HepG2 (cell line): ENCODE data around the gene ASXL1. TPM values are rescaled to one million over a fixed set of nuclear protein-coding genes. Genes with fewer than 3 reads are reported as not detected.

Experiments used
- ATAC-seq: fragments of 200-7000 bp; cut with Tn5 transposase; 3 replicates; pipeline ENCODE4 v1.9.1; 2020; ENCODE audit warnings: mild to moderate bottlenecking, moderate library complexity
- BruUV-seq: library from RNA; stranded (reverse); fragments of 400-500 nt; replicated peaks from 2 replicates; lab custom pipeline; 2021; lab: Mats Ljungman, UMichigan
- CTCF ChIA-PET: fragments of 300-600 bp; formaldehyde crosslinking; extraction: SDS; loops from one replicate; lab custom pipeline; 2021; ENCODE audit warnings: low total read pairs, inconsistent platforms, low intra/inter-chr PET ratio; lab: Yijun Ruan, JAX
- POLR2A ChIA-PET: fragments of 350-600 bp; sonication (Branson Sonifier 250); formaldehyde crosslinking; loops from one replicate; lab custom pipeline; 2020; ENCODE audit warnings: antibody characterized with exemption, inconsistent platforms; lab: Yijun Ruan, JAX
- DNase-seq: peaks from one replicate; pipeline ENCODE4 v3.0.0-alpha.2; 2015; ENCODE audit warnings: low spot score
- FAIRE-seq: peaks from 3 replicates; lab custom pipeline; 2011; peaks lifted over from hg19 to GRCh38; lab: Jason Lieb, UNC
- H2AFZ ChIP-seq: one replicate; pipeline ENCODE4 v1.6.1; 2011; ENCODE audit warnings: low read length, inconsistent platforms
- H3K27ac ChIP-seq: fragments of 300-600 bp; 3 replicates; pipeline ENCODE4 v1.8.0; 2011; ENCODE audit warnings: mixed run types, mild to moderate bottlenecking, mixed read lengths, low read length, inconsistent platforms; ENCODE audit not compliant: insufficient read depth; ENCODE audit errors: extremely low read length
- H3K27me3 ChIP-seq, 2 experiments: fragments of 200-600 bp in 1 of 2; 2 replicates in 1 of 2; 3 replicates in 1 of 2; pipeline versions ENCODE4 v1.6.0 to v1.8.0; 2011; ENCODE audit warnings: low read length in 2 of 2, mild to moderate bottlenecking in 2 of 2, moderate library complexity in 2 of 2, inconsistent platforms in 1 of 2; ENCODE audit not compliant: insufficient read depth in 2 of 2, control insufficient read depth in 1 of 2
- H3K36me3 ChIP-seq, 2 experiments: fragments of 200-600 bp in 1 of 2; replicated peaks in 1 of 2; 2 replicates in 1 of 2; 3 replicates in 1 of 2; pipeline versions ENCODE4 v1.5.1 to v1.8.0; 2011; ENCODE audit warnings: low read length in 2 of 2, inconsistent platforms in 1 of 2; ENCODE audit not compliant: insufficient read depth in 2 of 2, control insufficient read depth in 1 of 2
- H3K4me1 ChIP-seq: 2 replicates; pipeline ENCODE4 v1.5.1; 2012; ENCODE audit warnings: low read length, inconsistent platforms; ENCODE audit not compliant: insufficient read depth
- H3K4me2 ChIP-seq: 2 replicates; pipeline ENCODE4 v1.6.0; 2011; ENCODE audit warnings: low read depth, low read length, inconsistent platforms
- H3K4me3 ChIP-seq, 3 experiments: fragments of 200-600 bp in 1 of 3; sonication (generic), shearing (Covaris generic) in 1 of 3; replicated peaks in 1 of 3; 2 replicates each; pipeline ENCODE4 v1.5.1; 2011 to 2016; ENCODE audit warnings: low read length in 3 of 3, inconsistent platforms in 2 of 3, low read depth in 2 of 3, mild to moderate bottlenecking in 2 of 3, control low read depth in 1 of 3, mixed read lengths in 1 of 3; ENCODE audit not compliant: insufficient read depth in 1 of 3
- H3K79me2 ChIP-seq: one replicate; pipeline ENCODE4 v1.6.1; 2011; ENCODE audit warnings: low read length, inconsistent platforms; ENCODE audit not compliant: insufficient read depth
- H3K9ac ChIP-seq: 2 replicates; pipeline ENCODE4 v1.6.0; 2011; ENCODE audit warnings: mild to moderate bottlenecking, low read depth, low read length, inconsistent platforms; ENCODE audit not compliant: insufficient read depth
- H3K9me3 ChIP-seq: 2 replicates; pipeline ENCODE4 v1.5.1; 2012; ENCODE audit warnings: mild to moderate bottlenecking, low read length
- H4K20me1 ChIP-seq: 2 replicates; pipeline ENCODE4 v1.6.0; 2011; ENCODE audit warnings: inconsistent platforms, mild to moderate bottlenecking, low read length, moderate library complexity; ENCODE audit not compliant: insufficient read depth
- ELF3 ChIP-seq: IDR thresholded peaks from 2 replicates; pipeline ENCODE4 v1.6.1; 2016; ENCODE audit warnings: missing genetic modification reagents, missing compliant biosample characterization
- IRF2 ChIP-seq: IDR thresholded peaks from 2 replicates; pipeline ENCODE4 v1.6.1; 2018; ENCODE audit warnings: missing genetic modification reagents, missing compliant biosample characterization
- MATR3 ChIP-seq: sonication (generic); formaldehyde crosslinking; IDR thresholded peaks from 2 replicates; pipeline ENCODE4 v1.4.0; 2020; ENCODE audit warnings: missing genetic modification reagents
- NFE2 ChIP-seq: sonication (generic); formaldehyde crosslinking; IDR thresholded peaks from 2 replicates; pipeline ENCODE4 v1.4.0; 2020; ENCODE audit warnings: missing genetic modification reagents
- POLR2AphosphoS2 ChIP-seq: IDR thresholded peaks from 2 replicates; pipeline ENCODE4 v1.6.1; 2011; ENCODE audit warnings: low read depth, low read length, improper control_type of control experiment
- TP53 ChIP-seq: sonication (generic); formaldehyde crosslinking; conservative IDR thresholded peaks from 2 replicates; pipeline ENCODE4 v1.4.0; 2020; ENCODE audit warnings: missing genetic modification reagents
- ZFP36L1 ChIP-seq: sonication (generic); formaldehyde crosslinking; IDR thresholded peaks from 2 replicates; pipeline ENCODE4 v1.8.0; 2022; ENCODE audit warnings: mild to moderate bottlenecking, missing genetic modification reagents, moderate library complexity
- WGBS: methylation state at CpG from one replicate; pipeline ENCODE4 v1.1.6; 2017; ENCODE audit warnings: low lambda C conversion rate; 5-methylcytosine and 5-hydroxymethylcytosine counted together
- in situ Hi-C: cut with HindIII; loops from 2 replicates; pipeline ENCODE4 v1.10.0; 2017; ENCODE audit warnings: low pct_unique_long_range_greater_than_20kb; ENCODE audit not compliant: extremely low pct_ligation_motif_present
- intact Hi-C: fragments of 100-400 bp; cut with micrococcal nuclease; formaldehyde crosslinking; loops from one replicate; pipeline ENCODE4 v1.10.0; 2022; ENCODE audit not compliant: unreplicated experiment
- polyA plus RNA-seq, 8 experiments: library from polyadenylated mRNA; depleted of rRNA in 3 of 8; stranded (reverse) in 7 of 8; unstranded in 1 of 8; fragments of >200 nt; fragmentation: Illumina TruSeq in 4 of 8; extraction: Trizol in 4 of 8; gene quantifications; 2 replicates each; pipeline versions ENCODE4 v1.2.1 to v1.2.3, GENCODE V29; 2011 to 2016; ENCODE audit warnings: low read depth in 4 of 8, missing spikeins in 1 of 8, mixed read lengths in 1 of 8; ENCODE audit not compliant: insufficient read depth in 1 of 8
- total RNA-seq, 5 experiments: library from RNA; depleted of rRNA; stranded (reverse); fragments of >200 nt; fragmentation: Illumina TruSeq; extraction: Trizol; gene quantifications; 2 replicates each; pipeline ENCODE4 v1.2.3, GENCODE V29; 2016; ENCODE audit warnings: low read depth in 1 of 5
- TF ChIP-seq, protein P1 (sequence below), 2 experiments: fragments of 450-650 bp in 1 of 2; sonication (generic) in 1 of 2; formaldehyde crosslinking; IDR thresholded peaks; 2 replicates each; pipeline versions ENCODE4 v1.5.0 to v1.8.0; 2020 to 2022; ENCODE audit warnings: mild to moderate bottlenecking in 1 of 2, missing genetic modification reagents in 1 of 2

Gene ASXL1
- total and polyA plus RNA-seq, 2 of the 13 experiments (the other 11 are each of a cell fraction or from before 2014, with no cell fraction given): 62.1 to 74.8 TPM

DNA sequence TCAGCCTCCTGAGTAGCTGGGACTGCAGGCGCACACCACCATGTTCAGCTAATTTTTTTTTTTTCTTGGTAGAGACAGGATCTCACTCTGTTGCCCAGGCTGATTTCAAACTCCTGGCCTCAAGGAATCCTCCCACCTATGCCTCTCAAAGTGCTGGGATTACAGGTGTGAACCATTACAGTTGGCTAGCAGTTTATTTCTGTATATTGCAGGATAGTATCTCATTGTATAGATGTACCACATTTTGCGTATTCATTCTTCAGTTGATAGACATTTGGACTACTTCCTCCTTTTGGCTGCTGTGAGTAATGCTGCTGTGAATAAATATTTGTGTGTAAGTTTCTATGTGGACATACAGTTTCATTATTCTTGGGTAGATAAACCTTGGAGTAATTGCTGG is 32.9 kb downstream of the ASXL1 start:
- intact Hi-C loops: no loop called here
- FAIRE-seq (no peak), ATAC-seq (no peak), DNase-seq (no peak)
- H3K4me2 ChIP-seq: no peak overlapping the region
- no peaks in the 10 kb centered on the region for H3K27me3 ChIP-seq
- H4K20me1 ChIP-seq: peaks cover 55% of the 10 kb centered on the region
- in situ Hi-C loops: no loop called here
- WGBS: 96% methylated on average over 2 of the region's 2 CpGs
- H3K4me1 ChIP-seq: peaks cover 19% of the 10 kb centered on the region; the same call in 1 of the 2 replicates
- no peak overlapping the region for H3K4me3 ChIP-seq
- ChIA-PET CTCF (no interaction called here), POLR2A (interaction anchor here (1.2 kb wide), 1 partner anchor 33 kb away, joined by 8 read pairs; the partner anchor contains the start of gene ASXL1)
- TF ChIP-seq ELF3 (CRISPR knock-in tag): 0 out of 2 replicates have a peak, but pooled peaks have one; percentile 43
- TF ChIP-seq POLR2AphosphoS2: no peak
- peak; percentile 70; the same call in 1 of the 2 replicates for TF ChIP-seq ZFP36L1 (CRISPR knock-in tag)
- TF ChIP-seq, protein P1, sequence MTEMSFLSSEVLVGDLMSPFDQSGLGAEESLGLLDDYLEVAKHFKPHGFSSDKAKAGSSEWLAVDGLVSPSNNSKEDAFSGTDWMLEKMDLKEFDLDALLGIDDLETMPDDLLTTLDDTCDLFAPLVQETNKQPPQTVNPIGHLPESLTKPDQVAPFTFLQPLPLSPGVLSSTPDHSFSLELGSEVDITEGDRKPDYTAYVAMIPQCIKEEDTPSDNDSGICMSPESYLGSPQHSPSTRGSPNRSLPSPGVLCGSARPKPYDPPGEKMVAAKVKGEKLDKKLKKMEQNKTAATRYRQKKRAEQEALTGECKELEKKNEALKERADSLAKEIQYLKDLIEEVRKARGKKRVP (CRISPR knock-in tag; IDR thresholded peaks at IDR 0.05): 0 out of 4 replicates have a peak, but pooled peaks of 1 of the 2 experiments have one; percentile 24
- TF ChIP-seq MATR3 (CRISPR knock-in tag): no peak
- TF ChIP-seq IRF2 (CRISPR knock-in tag): 0 out of 2 replicates have a peak, but pooled peaks have one; percentile 14
- H3K79me2 ChIP-seq: peaks cover 91% of the 10 kb centered on the region
- H2AFZ ChIP-seq: no peak overlapping the region
- H3K9me3 ChIP-seq: no peaks in the 10 kb centered on the region
- no TSS peak for BruUV-seq
- no peak overlapping the region for H3K27ac ChIP-seq
- peaks cover 26 to 64% of the 10 kb centered on the region in 2 experiments for H3K36me3 ChIP-seq
- H3K9ac ChIP-seq: no peak overlapping the region

DNA sequence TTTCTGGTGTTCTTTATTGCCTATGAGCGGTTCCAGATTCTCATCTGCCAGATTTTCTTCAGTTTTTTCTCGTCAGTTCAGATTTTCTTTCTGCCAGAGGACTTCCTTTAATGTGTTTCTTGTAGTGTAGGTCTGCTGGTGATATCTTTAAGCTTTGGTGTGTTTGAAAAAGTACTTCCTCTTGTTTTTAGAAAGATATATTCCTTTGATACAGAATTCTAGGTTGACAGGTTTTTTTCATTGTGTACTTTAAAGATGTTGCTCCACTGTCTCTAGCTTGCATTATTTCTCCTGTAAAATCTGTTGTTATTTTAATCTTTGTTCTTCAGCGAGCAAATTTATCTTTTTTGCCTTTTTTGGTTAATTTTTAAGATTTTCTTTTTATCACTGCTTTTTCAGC is 36.9 kb downstream of the ASXL1 start:
- Histone ChIP-seq H3K79me2 (peaks cover 88% of the 10 kb centered on the region), H3K27me3 (no peaks in the 10 kb centered on the region), H3K4me2 (no peak overlapping the region), H3K4me3 (no peak overlapping the region), H3K4me1 (peaks cover 13% of the 10 kb centered on the region; the same call in 1 of the 2 replicates), H3K9me3 (no peaks in the 10 kb centered on the region), H3K27ac (no peak overlapping the region), H3K36me3 (peaks cover 19 to 43% of the 10 kb centered on the region in 2 experiments), H3K9ac (no peak overlapping the region), H2AFZ (no peak overlapping the region), H4K20me1 (peaks cover 36% of the 10 kb centered on the region)
- CTCF ChIA-PET: no interaction called here
- POLR2A ChIA-PET: interaction anchor here (1.4 kb wide), 1 partner anchor 37 kb away, joined by 3 read pairs; the partner anchor contains the start of gene ASXL1
- TF ChIP-seq NFE2 (CRISPR knock-in tag) (no peak), TP53 (CRISPR knock-in tag) (no peak)
- WGBS: 96% methylated on average over 3 of the region's 3 CpGs
- FAIRE-seq: no peak
- in situ Hi-C loops (no loop called here), intact Hi-C loops (no loop called here)
- no peak for DNase-seq
- BruUV-seq: no TSS peak
- ATAC-seq: no peak
